ENCODE data around the gene ADD2.
A peak's percentile ranks its signal among the peaks of the same experiment; 100 is the strongest.

ADD2 gene

DNA sequence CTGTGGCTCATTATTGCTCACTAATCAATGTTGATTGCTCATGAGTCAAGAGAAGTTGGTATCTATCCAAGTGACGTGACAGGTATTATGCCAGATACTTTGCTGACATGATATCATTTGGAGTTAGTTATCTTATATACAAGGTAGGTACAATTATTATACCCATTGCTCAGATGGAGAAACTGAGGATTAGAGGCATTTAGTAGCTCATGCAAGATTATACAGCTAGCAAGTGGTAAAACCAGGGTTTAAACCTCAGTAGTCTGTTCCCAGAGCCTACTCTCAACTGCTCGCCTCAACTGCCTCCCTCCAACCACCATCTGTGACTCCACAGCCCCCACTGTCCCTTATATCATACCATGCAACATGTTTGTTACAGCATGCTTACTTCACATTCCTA is 16.3 kb upstream of the ADD2 start:
- no peak for DNase-seq

DNA sequence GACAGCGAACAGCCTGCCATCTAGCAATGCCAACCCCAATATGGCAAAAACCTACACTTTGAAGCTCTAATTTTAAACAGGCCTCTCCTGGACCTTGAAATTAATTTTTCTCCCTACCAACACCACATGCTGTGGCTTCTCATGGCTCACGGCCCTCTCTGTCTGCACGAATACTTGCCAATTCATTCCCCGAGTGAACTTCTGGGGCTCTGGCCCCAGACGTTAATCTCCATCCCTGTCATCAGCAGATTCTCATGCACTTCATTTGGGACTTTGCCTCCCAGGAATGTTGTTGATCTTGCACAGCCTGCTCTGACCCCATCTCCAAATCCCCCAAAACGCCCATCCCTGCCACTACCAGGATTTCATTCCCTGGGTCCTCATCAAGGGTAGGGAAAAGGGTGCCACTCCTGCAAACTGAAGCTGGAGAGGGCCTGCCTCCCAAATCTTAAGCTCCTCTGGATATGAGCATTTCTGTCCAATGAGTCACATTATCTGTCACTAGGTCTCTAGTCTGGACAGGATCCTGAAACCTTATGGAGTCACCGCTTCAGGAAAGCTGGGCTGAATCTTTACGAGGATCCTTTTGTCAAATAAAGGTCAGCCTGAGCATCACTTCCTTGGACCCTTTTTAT is 12.0 kb upstream of the ADD2 start:
- no peak for DNase-seq

DNA sequence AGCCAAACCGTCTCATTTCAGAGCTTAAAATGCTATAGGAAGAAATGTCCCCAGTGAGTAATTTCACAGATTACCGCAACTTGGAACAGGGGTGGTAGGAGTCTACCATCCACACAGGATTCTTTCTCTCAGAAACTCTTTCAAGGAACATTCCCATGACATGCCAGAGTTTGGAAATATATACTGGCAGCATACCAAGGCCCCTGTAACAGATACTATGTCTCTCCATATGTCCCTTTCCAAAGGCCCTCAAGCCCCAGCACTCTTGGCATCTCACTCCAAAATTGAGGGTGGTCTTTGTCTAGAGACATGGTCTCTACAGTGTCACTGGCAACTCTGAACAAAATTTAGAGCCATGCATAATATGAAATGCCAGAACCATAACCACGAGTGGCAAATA is 11.5 kb upstream of the ADD2 start:
- DNase-seq: no peak

DNA sequence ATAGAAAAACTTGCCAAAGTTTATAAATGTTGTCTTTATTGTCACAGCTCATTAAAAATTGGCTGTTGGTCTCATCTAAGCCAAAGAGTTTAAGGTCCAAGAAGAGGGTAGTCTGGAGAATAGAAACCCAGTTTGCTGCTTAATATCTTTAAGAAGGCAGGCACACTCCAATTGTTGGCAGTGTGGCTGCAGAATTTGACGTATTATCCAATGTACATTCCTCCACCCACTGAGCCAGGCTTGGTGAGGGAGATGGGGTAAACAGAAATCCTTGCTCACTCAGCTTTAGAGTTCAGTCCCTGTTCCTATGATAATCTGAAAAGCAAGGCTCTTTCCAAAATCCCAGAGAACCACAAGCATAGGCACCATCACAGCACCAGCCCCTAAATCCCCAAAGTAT is 10.7 kb upstream of the ADD2 start:
- no peak for DNase-seq

DNA sequence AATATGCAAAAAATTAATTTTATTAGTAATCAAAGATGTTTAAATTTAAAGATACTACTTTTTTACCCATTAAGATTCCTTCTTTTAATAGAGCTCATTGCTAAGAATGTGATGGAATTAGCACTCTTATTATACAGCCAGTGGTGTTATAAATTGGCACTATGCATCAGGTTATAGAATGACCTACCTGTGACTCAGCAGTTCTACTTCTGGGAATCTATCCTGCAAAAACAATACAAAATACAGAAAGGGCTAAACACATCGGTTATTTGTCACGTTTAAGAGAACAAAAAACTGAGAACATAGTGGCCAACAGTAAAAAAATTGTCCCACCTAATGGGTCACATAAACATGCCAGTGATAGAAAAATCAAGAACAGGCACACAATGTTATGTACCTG is 9.4 kb upstream of the ADD2 start:
- no peak for DNase-seq

DNA sequence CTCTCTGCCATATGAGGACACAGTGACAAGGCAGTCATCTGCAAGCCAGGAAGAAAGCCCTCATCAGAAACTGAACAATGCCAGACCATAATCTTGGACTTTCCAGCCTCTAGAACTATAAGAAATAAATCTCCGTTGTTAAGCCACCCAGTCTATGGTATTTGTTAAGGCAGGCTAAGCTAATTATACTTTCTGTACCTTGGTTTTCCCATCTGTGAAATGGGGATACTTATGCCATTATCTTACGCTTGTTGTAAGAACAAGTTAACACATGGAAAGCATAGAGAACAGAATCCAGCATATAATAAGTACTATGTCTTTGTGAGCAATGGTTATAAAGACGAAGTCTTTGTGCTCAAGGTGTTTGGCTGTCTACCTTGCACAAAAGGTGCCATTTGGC is 8.3 kb upstream of the ADD2 start:
- DNase-seq: no peak

DNA sequence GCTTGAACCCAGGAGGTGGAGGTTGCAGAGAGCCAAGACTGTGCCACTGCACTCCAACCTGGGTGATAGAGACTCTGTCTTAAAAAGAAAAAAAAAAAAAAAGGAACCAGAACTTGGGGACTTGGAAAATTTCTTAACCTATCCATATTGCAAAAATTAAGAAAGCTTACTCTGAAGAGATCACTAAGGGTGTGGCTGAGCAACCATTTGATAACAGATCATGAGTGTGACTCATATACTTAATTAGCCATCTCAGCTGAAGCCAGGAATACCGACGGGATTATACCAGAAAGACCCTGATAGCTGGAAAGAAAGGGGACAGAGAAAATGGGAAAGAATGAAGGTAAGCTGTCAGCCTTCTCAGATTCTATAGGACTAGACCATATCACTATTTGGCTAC is 7.1 kb upstream of the ADD2 start:
- no peak for DNase-seq

DNA sequence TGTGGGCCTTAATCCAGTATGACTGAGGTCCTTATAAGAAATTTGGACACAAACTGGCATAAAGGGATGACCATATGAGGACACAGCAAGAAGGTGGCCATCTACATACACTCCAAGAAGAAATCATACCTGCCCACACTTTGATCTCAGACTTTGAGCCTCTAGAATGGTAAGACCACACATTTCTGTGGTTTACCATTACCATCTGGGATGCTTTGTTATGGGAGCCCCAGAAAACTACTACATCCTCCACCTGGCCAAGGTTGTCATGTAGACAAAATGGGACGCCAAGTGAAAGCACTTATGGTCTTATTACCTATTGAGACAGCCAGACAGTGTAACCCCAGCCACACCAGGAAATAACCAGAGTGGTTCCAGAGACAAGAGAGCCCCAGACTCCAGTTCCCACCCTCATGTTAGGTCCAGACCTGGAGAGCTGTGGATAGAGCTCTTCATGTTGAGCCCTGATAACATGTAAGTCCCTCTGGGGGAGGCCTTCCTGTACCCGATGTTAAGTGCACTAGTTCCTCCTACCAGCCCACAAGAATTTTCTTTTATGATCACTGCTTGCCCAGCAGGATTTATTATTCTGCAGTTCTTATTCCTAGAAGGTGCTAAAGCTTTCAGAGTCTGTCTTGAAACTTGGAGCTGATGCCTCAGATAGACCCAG is 4.6 kb upstream of the ADD2 start:
- DNase-seq: no peak

DNA sequence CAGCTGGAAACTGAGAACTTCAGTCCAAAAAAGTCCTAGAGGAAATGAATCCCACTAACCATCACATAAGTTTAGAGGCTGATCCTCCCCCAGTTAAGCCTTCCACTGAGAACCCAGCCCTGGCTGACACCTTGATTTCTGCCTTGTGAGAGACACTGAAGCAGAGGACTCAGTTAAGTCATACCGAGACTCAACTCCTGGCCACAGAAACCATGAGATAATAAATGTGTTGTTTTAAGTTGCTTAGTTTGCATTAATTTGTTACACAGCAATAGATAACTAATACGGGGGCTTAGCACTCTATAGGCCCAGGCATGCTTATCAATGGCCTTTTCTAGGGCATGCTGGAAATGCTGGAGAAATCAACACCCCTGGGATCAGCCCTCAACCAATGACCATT is 3.4 kb upstream of the ADD2 start:
- no peak for DNase-seq

DNA sequence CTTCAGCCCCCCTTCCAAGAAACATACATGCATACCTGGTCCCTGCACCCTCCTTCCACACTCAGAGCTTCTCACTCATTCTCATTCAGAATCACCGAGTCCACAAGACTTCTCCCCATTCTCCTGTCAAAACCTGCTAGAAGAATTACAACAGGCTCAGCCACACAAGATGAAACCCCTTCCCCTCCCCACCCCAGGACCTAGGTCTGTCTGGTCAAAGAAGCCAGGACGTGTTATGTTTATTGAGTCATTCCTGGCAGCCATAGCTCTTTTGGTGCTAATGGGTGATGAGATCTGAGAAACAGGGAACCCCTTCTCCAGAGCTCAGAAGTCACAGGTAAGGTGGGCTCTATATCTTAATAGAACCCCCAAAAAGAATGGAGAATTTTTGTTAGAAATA is 1.4 kb upstream of the ADD2 start:
- no peak for DNase-seq

DNA sequence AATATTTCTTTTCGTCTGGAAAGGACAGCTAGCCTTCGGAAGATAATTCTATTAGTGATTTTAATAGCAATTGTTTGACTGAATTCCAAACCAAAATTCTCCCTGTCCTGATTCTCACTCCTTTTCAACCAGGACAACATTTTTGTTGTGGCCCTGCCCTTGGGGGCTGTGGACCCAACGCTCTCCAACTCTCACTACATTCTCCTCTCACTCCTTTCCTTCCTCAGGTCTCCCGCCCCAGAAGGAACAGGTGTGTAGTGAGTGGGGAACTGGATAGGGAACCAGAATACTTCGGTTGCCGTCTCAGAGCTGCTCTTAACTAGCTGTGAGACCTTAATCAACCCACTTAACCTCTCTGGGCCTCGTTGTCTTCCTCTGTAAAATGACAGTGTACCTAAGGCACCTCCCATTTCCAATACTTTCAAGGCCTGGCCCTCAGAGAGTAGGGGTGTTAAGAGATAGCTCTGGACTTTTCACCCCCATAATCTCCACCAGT is 638 bp upstream of the ADD2 start:
- no peak for DNase-seq

DNA sequence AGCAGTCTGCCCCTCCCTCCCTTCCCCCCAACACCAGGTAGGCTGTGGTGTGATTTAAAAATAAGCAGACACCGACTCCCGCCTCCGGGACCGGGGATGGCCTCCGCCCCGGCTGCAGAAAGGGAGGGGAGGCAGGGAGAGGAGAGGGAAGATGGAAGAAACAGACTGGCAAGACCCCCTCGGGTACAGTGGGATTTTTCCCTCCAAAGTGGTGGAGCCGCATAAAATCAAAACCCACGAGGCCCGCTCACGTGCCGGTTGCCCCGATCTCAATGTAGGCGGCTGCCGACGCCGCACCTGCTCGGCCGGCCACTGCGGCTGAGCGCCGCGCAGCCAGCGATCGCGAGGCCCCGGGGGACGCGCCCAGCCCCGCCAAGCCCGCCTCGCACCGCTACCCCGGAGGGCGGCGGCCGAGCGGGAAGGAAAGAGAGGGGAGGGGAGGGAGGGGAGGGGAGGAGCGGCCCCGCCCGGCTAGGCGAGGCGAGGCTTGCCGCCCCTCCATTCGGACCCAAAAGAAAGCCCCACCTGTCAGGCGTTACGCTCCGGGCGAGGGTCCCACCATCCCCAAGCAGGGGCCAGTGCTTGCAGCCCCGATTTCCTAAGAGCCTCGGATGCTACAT is 811 bp downstream of the ADD2 start:
- DNase-seq: peak; percentile 25

DNA sequence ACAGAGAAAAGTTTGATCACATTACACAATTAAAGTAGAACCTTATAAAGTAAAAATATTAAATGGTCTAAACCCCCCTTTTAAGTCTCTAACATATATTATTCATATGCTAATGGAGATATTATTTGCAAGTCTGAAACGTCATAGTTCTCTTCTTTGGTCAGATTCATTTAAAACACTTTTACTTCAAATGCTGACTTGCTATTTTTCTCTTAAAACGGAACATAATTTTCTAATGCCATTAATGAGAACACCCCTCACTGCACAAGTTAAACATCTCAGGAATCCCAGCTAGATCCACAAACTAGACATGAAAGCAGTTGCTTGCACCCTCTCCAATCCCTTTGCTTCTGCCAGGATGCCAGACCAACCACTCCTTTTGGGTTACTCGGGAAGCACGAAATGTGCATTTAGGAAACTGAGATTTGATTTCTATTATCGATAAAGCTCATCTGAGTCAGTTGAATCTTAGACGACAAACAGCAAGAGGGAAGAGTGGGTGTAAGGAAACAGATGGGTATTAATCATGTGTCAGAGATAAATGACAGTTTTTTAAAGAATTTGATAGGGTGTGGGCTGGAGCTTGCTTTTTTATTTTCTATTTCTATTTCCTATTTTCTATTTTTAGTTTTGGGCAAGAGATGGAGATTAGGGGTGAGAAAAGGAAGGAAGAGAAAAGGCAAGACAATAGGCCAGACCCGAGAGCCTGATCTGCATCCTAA is 1.5 kb downstream of the ADD2 start:
- no peak for DNase-seq

DNA sequence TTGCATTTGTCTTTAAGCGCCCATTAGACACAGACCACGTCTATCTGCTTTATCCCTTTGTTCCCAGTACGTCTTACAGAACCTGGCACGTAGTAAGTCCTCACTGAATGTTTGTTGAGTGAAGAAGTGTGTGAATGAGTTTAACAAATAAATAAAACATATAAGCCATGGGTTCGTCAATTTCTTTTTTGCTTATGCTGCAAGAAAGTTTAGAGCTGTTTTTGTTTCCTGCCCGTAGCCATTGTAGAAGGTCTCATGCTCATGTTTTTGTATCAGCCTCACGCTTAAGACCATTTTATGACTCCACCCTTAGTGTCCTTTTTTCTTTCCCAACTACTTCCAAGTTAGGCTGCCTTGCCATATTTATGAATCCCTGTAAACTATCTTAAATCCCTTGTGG is 2.5 kb downstream of the ADD2 start:
- DNase-seq: no peak

DNA sequence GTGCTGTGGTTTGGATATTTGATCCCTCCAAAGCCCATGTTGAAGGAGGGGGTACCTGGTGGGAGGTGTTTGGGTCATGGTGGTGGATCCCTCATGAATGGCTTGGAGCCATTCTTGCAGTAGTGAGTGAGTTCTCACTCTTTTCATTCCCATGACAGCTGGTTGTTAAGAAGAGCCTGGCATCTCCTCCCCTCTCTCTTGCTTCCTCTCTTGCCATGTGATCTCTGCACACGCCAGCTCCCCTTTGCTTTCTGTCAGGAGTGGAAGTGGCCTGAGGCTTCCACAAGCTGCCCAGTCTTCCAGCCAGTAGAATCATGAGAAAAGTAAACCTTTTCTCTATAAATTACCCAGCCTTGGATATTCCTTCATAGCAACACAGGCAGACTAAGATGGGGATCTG is 8.6 kb downstream of the ADD2 start:
- DNase-seq: no peak

DNA sequence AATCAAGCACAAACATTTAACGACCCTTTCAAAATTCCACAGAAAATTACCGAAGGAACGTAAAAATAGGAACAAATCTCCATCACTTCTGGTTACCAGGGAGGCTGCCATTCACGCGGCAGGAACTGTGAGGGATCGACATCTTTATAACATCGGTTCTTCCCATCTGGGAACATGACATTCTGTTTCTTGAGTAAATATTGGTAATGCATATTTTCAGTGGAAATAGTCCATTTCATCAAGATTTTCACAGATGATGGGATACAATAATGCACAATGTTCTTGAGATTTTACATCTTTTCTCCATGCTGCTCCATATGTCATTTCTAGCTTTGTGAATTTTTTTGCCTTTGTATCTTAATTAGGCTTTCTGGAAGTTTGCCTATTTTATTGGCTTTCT is 10.0 kb downstream of the ADD2 start:
- no peak for DNase-seq

DNA sequence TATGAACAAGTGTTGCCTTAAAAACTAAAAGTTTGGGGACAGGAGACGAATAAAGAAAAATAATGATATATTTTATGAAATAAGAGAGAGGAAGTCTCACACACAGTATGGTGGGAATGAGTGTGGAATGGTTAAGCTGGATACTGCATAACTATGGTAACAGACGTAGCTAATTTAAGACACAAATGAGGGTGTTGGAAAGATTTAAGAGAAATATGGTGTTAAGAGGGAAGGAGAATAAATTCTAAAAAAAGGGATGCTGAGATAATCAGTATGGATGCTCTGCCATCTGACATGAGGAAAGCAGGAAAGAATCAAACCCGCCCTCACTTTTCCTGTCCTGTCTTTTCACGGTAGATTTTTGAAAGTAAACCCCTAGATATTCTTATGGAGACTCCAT is 10.6 kb downstream of the ADD2 start:
- no peak for DNase-seq

DNA sequence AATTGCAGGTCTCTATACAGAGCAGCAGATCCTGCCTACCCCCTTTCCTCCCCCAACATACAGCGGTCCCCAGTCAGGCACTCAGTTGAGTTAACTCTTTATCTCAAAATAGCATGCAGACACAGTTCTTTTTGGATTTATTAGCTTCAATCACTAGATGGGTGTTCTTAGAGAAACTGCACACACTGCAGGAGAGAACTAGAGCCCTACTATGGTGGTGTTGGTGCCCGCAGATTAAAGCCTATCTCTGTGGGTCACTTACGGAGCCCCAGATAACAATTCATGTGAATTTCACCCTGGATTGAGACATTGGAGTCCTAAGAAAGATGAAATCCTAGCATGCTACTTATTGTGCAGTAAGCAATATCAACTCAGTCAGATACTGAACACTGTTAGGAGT is 11.9 kb downstream of the ADD2 start:
- DNase-seq: no peak

DNA sequence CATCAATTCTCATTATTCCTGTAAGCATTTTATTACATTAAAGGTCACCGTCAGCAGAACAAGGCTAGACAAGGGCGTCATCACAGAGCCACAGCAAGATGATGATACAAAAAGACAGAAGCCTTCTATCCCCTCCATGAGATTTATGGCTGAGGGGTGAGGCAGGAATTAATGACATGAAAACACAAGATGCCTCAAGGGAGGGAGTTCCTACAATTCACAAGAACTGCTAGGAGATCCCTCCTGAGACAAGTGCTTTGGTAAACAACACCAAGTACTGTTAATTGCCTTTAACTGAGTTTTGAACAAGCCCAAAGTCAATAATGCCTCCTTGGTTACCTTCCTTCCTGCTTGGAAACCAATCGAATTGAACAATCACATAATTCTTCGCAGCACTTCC is 14.1 kb downstream of the ADD2 start:
- DNase-seq: no peak

DNA sequence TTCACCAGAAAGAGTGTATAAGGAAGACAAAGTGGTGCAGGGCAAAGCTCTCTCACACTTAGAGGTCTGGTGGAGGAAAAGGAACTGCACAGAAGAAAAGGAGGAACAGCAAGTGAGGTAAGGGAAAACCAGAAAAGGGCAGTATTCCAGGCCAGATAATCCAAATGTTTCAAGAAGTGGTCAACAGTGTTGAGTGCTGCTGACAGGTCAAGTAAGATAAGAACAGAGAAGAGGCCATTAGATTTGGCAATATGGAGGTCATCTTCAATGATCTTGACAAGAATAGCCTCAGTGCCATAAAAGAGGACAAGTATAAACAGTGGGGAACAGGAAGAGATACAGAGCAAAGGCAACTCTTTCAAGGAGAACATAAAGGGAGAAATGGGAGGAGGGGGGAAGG is 15.0 kb downstream of the ADD2 start:
- DNase-seq: no peak

DNA sequence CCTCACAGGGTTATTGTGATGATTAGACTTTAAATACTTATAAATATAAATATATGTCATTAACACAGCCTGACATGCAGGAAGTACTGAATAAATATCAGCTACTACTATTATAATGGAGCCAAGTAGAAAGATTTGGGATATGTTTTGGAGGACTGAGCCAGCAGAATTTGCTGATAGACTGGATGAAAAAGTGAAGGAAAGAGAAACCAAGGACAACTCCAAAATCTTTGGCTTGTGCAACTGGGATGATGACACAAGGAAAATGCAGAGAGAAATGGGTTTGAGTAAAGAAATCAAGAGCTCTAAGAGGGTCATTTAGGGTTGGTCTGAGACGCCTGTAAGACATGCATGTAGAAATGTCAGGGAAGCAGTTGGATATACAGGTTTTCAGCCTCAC is 15.6 kb downstream of the ADD2 start:
- DNase-seq: no peak

DNA sequence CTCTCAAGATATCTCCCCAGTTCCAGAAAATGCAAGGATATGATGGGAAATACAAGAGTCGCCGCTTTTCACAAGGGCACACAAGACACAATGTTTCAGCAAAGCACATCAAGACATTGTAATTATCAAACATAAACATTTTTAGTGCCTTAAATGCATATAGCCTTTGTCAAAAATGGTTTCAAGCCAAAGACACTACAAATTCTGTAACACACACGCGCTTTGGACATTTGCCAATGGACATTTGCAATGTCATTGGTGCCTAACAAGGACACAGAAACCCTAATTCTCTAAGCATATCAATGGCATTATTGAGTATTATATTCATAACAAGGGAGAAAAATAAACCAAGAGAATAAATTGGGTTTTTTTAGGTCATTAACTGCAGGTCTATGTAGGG is 16.1 kb downstream of the ADD2 start:
- DNase-seq: no peak

DNA sequence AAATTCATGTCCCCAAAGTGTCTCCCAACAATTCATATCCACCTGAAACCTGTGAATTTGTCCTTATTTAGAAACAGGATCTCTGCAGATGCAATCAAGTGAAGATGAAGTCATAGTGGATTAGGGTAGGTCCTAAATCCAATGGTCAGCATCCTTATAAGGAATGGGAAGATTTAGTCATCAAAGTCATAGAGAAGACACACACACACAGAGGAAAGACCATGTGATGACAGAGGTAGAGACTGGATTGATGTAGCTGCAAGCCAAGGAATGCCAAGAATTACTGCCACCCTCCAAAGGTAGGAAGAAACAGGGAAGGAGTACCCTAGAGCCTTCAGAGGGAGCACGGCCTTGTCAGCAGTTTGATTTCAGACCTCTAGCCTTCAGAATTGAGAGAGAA is 17.7 kb downstream of the ADD2 start:
- DNase-seq: no peak
